HG03469 (cell line): ENCODE data around the gene CAMSAP1.

Experiments
- ATAC-seq: cut with Tn5 transposase; IDR thresholded peaks from one replicate; pipeline ENCODE4 v1.9.1; 2021; ENCODE audit warnings: mild to moderate bottlenecking, moderate library complexity, moderate number of reproducible peaks; ENCODE audit not compliant: unreplicated experiment

CAMSAP1 gene

DNA sequence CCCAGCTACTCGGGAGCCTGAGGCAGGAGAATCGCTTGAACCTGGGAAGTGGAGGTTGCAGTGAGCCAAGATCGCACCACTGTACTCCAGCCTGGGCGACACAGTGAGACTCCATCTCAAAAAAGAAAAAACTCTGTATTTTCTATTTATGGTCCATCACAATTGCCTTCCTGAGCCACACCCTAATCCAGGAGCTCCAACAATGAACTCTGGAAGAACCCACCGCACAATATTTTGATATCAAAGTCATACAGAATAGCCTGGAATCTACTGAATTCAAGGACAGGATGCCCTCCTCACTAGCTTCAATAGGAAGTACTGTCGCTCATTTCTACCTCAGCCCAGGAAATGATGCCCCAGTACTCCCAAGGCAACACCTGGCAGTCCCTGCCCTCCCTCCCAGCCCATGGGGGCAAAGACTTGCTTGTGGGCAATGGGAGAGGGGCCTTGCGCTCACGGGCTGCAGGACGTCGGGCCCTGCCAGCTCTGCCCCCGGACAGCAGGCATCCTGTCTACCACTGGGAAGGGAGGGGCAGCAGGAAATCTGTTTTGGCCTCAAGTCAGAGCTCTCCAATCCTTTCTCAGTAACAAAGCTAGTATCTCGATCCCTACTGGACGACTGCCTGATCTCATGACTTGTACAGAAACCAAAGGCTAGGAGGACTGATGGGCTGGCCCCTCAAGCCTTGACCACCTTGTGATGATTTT is 34.1 kb upstream of the CAMSAP1 start:
- no peak for ATAC-seq

- ATAC-seq: no peak
These were observed 32.3 kb upstream of the CAMSAP1 start for GRCh38 chr9:135939351-135940265.

DNA sequence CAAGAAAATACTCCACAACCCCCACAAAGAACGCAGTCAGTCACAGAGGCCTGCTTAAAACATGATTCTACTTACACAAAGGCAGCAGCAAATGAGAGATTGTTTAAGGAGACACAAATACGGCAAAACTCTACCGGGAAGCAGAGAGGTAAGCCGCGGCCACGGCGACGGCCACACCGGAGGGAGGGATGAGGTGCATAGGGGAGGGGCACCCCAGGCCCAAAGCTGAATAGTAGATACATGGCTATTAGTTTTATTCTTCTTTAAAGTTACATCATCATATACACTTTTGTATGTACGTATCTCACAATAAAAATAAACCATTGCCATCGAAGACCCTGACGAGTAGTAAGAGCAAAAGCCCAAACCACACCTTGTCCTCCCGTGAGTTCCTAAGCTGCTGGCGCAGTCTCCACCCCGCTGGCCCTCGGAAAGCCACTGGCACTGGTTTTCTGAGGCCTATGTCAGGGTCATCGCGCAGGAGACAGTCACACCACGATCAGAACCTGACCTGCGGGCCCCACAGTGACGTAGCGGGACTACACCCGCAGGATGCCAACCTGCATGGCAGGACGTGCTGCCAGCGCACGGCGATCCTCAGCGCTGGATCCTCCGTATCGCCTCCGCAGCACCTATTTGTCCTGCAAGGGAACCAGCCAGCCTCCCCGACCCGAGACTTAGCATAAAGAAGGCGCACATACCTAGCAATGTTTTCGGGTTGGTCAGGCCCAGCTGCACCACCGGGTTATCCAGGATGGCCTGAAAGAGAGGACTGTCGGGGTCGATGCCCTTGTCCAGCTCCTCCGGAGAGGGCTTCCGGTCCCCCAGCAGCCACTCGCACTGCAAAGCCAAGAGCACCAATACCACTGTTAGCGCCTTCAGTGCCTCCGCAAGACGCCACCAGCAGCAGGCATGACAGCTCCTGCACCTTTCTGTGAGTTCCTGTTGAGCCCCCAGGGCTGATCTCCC is 30.5 kb upstream of the CAMSAP1 start:
- no peak for ATAC-seq

- ATAC-seq: no peak
These were observed 25.8 kb upstream of the CAMSAP1 start for GRCh38 chr9:135933114-135933513.

DNA sequence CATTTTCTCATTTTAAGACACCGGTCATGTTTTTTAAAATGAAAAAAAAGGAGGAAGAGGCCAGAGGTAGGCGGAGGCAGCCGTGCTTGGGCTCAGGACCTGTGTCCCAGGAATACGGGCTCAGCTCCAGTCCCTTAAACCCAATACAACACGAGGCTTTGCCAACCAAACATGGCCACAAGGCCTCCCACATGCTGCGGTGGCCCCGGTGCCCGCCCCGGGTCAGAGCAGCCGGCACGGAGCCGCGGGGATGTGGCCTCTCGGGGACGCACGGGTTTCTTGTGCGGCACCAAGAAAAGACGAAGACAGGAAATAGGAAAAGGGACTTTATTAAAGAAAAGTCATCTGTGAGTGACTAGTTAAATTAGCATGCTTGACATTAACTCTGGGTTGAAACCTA is 25.3 kb upstream of the CAMSAP1 start:
- no peak for ATAC-seq

DNA sequence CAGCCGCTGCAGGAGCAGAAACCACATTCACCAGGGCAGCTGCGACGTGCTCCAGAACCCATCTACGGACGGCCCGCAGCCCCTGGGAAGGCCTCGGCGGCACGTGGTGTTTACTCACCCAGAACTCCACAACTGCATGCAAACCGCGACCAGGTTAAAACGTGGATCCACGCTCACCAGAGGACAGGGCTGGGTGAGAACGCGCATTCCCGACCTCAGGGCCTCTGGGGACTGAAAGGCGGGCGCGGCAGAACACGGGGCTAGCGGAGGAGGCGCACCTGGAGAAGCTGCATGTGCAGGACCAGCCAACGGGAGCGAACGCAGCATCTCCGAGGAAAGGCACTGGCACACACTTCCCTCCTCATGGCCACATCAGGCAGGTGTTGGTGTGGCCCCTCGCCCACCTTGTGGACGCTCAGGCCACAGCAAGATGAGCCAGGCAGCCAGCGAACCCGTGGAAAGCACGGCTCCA is 24.0 kb upstream of the CAMSAP1 start:
- no peak for ATAC-seq

DNA sequence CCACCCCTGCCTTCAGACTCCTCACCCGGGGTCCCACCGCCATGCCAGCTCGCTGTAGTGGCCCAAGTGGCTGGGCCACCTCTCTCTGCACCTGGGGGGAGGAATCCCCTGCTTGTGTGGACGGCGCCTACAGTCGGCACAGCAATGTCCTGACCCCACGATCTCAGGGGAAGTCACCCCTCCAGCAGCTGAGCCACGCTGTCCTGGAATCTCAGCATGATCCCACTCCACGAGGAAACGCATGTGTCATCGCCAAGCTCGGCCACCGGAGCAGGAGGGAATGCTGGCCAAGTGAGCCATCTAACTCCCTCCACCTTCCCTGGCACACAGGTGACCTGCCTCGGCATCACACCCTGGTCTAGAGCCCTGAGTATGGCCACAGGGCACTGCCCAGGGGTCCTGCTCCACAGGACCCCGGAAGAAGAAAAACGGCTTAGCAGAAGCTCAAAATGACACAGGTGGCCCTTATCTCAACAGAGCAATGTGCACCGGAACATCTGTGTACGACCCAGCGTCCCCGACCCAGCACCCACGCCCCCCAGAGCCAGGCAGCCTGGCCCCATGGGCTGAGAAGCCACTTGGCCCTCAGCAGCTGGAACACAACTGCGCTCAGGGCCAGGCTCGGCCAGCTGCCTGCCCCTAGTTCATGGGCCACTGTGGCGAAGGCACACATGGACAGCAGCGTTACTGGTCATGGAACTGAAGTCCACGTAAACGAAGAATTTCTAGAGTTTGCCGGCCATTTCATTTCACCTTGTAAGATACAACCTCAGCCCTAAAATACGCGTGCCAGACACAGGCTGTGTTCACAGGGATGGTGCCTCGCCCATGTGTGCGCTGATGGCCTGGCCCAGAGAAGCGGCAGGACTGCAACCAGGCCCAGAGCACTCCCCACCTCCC is 23.4 kb upstream of the CAMSAP1 start:
- no peak for ATAC-seq

DNA sequence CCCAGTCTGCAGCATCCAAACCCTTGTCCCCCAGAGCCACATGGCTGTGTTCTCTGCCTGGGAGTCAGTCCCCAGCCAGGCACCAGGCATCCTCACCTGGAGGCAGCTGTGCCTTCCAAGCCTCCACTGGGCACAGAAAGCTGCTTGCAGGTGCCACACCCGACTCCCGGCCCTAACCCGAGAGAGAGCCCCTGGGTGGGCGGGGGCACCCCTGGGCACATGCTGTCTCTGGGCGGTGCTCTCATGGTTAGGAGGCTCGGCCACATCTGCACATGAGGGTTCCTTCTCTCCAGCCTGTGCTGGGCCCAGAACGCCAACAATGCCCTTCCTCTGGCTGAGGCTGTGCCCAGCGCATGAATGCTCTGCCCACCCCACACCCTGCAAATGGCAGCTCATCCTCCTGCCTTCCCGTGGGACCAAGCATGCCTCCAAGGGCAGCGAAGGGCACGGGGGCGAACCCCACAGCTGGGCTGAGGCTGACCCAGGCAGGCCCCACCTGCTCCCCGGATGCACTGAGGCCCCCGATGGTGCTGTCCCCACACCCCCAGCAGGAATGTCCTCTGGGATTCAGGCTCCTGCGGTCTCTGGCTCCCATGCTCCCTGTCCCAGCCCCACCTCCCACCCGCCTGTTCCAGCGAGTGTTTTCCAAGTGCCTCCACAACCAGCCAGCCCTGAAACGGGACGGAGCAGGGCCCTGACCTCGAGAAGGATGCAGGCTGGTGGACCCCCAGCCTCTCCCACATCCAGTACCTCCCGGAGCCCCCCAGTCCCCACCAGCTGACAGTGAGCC is 22.5 kb upstream of the CAMSAP1 start:
- ATAC-seq: no peak

- no peak for ATAC-seq
These were observed 21.6 kb upstream of the CAMSAP1 start for GRCh38 chr9:135928731-135929655.

DNA sequence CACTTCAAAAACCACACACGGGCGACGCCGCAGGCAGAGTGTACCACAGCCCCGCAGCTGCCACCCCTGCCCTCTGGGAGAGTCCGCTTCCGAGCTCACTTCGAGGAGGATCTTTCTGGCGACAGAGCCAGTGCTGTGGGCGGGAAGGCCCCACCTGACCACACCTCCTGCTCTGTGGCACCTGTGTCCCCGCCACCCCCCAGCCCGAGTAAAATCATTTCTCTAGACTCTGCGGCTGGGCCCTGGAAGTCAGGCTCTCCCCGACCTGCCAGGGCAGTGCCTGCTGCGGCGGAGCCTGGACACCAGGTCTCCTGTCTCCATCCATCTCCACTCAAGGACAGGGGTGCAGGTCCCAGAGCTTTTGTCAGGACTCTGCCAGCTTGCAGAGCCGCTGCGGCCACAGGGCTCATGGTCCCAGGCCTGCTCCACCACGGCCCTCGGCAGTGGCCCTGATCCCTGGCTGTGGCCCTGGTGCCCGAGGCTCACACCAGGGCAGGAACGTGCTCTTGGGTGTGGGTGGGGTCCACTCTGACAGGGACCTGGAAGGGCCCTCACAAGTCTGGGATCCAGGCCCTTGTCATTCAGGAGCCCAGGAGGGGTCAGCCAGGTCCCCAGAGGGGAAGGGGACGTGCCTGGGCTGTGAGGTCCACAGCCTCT is 20.9 kb upstream of the CAMSAP1 start:
- ATAC-seq: no peak

DNA sequence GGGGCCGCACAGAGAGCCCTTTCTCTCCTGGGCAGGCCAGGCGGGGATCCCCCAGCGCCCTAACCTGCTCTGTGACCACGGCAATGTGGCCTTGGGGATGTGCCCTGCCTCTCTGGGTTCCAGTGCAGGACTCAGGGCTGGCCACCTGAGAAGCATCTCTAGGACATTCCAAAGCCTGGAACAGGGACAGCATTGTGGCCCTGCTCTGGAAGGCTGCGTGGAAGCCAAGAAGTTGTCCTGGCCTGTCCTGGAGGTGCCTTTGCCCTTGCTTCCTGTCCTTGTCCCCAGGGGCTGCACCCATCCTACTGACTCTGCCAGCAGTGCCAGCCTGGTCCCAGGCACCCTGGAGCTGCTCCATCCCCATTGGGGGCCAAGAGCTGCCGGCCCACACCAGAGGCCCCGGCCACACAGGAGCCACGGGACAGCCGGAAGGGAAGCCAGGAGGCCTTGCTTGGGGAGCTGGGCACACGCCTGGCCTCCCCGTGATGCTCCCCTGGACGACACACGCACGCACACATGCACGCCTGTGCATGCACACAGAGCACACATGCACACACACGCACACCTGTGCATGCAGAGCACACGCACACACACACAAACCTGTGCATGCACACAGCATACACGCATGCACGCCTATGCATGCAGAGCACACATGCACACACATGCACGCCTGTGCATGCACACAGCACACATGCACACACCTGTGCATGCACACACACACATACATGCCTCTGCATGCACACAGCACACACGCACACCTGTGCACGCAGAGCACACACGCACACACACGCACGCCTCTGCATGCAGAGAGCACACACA is 20.1 kb upstream of the CAMSAP1 start:
- no peak for ATAC-seq

- no peak for ATAC-seq
These were observed 19.3 kb upstream of the CAMSAP1 start for GRCh38 chr9:135926402-135927194.

DNA sequence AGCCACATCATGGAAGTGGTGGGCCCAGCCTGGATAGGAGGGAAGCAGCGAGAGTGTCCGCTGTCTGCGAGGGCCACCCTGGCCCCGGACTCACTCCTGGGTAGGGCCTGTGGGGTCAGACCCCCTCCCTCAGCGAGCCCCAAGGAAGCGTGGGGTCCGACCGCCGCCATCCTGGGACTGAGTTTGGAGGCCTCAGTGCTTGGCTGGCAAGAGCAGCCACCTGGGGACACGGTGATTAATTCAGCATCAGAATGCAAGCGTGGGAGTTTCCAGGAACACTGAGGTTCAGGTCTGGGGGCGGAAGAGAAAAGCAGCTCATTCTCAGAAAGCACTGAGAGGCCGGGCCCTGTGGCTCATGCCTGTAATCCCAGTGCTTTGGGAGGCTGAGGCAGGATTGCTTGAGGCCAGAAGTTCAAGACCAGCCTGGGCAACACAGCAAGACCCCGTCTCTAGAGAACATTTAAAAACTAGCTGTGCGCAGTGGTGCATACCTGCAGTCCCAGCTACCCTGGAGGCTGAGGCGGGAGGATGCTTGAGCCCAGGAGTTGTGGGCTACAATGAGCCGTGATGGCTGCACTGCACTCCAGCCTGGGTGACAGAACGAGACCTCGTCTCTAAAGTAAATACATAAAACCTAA is 18.3 kb upstream of the CAMSAP1 start:
- no peak for ATAC-seq

- ATAC-seq: no peak
These were observed 17.4 kb upstream of the CAMSAP1 start for GRCh38 chr9:135924628-135925338.

DNA sequence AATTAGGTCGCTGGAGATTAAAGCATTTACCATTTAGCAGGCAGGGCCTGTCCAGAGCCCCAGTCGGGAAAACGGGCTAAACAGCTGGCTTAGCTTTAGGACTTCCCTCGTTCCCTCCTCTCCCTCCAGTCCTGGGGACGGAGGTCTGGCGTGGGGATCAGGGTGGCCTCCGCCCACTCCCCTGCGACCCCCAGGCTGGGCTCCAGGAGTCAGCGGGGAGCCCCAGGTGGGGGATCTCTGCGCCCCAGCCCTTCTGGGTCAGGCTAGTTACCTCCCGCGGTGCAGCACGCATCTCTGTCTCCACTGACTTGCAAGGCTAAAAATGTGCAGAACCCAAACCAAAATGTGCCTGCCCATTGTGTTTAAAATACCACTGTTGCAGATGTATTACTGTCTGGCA is 16.2 kb upstream of the CAMSAP1 start:
- ATAC-seq: no peak
